Esophagus squamous epithelium (tissue), 4 donors: ENCODE results near the gene FZD4.

Source experiments
- POLR2A ChIP-seq, 4 donors: fragments of 450-650 bp; IDR thresholded peaks; one replicate each; pipeline ENCODE4 v1.6.1; 2017; ENCODE audit warnings: antibody characterized with exemption in 4 of 4, mild to moderate bottlenecking in 4 of 4, moderate library complexity in 3 of 4
- TF ChIP-seq, protein P1 (sequence below), 6 experiments: fragments of 450-650 bp in 4 of 6; fragments of 200-600 bp in 2 of 6; sonication (generic) in 2 of 6; IDR thresholded peaks; one replicate each; pipeline ENCODE4 v1.5.1; 2016 to 2019; ENCODE audit warnings: antibody characterized with exemption in 6 of 6, mild to moderate bottlenecking in 4 of 6, moderate library complexity in 4 of 6

DNA sequence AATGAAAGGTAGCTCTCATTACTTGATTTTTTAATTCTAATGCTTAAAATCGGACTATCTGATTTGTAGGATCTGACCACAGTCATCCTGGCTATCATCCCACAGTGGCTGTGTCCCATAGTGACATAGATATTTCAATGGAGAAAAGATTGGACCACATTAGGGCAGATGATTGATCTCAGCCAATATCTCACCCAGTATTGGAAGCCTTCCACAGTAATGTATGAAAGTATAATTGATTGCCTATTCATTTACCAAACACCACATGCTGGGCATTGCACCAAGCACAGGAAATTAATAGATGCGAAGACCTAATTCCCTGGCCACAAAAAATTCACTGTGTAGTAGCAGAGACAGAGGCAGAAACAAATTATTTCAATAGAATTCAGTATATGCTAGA lies 37.6 kb downstream of the FZD4 start:
- TF ChIP-seq, protein P1, sequence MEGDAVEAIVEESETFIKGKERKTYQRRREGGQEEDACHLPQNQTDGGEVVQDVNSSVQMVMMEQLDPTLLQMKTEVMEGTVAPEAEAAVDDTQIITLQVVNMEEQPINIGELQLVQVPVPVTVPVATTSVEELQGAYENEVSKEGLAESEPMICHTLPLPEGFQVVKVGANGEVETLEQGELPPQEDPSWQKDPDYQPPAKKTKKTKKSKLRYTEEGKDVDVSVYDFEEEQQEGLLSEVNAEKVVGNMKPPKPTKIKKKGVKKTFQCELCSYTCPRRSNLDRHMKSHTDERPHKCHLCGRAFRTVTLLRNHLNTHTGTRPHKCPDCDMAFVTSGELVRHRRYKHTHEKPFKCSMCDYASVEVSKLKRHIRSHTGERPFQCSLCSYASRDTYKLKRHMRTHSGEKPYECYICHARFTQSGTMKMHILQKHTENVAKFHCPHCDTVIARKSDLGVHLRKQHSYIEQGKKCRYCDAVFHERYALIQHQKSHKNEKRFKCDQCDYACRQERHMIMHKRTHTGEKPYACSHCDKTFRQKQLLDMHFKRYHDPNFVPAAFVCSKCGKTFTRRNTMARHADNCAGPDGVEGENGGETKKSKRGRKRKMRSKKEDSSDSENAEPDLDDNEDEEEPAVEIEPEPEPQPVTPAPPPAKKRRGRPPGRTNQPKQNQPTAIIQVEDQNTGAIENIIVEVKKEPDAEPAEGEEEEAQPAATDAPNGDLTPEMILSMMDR (IDR thresholded peaks at IDR 0.05), result no peak
- no peak for TF ChIP-seq POLR2A (IDR thresholded peaks at IDR 0.05)
